ENCODE results near the gene NUBPL.
A peak's percentile ranks its signal among the peaks of the same experiment; 100 is the strongest.
"Not testable (repeated sequence)": the region's sequence is repeated elsewhere in the genome, so short reads cannot be mapped to it uniquely, and the experiment has no call there.

NUBPL gene

GRCh38 chr14:31819281-31819680 lies 258.1 kb downstream of the NUBPL start:
- no peak for DNase-seq

- no peak for DNase-seq
Measured at GRCh38 chr14:31825459-31825858, 264.3 kb downstream of the NUBPL start.

- DNase-seq = no peak
Measured at GRCh38 chr14:31827325-31827724, 266.1 kb downstream of the NUBPL start.

GRCh38 chr14:31828946-31829868 lies 268.0 kb downstream of the NUBPL start:
- DNase-seq = no peak

- DNase-seq = peak in 1 of 2 experiments; percentile 14
Measured at GRCh38 chr14:31834616-31835015, 273.4 kb downstream of the NUBPL start.

GRCh38 chr14:31835049-31835448 lies 273.8 kb downstream of the NUBPL start:
- DNase-seq = no peak

- DNase-seq = no peak
Measured at GRCh38 chr14:31837031-31837430, 275.8 kb downstream of the NUBPL start.

GRCh38 chr14:31842899-31843298 lies 281.7 kb downstream of the NUBPL start:
- no peak for DNase-seq

- no peak for DNase-seq
Measured at GRCh38 chr14:31843361-31844091, 282.3 kb downstream of the NUBPL start.

GRCh38 chr14:31854508-31855075 lies 293.4 kb downstream of the NUBPL start:
- DNase-seq = no peak

GRCh38 chr14:31855262-31855661 lies 294.1 kb downstream of the NUBPL start:
- no peak for DNase-seq

- DNase-seq = not testable (repeated sequence)
Measured at GRCh38 chr14:31856003-31856402, 294.8 kb downstream of the NUBPL start.

- DNase-seq = no peak
Measured at GRCh38 chr14:31858868-31859267, 297.7 kb downstream of the NUBPL start.

- DNase-seq = no peak
Measured at GRCh38 chr14:31864937-31865855, 304.0 kb downstream of the NUBPL start.

GRCh38 chr14:31867570-31867969 lies 306.4 kb downstream of the NUBPL start:
- no peak for DNase-seq

- not testable (repeated sequence) for DNase-seq
Measured at GRCh38 chr14:31868096-31868495, 306.9 kb downstream of the NUBPL start.

GRCh38 chr14:31876741-31877140 lies 315.5 kb downstream of the NUBPL start:
- no peak for DNase-seq

- DNase-seq = no peak
Measured at GRCh38 chr14:31877255-31877798, 316.1 kb downstream of the NUBPL start.

GRCh38 chr14:31879661-31880348 lies 318.6 kb downstream of the NUBPL start:
- no peak for DNase-seq

- no peak for DNase-seq
Measured at GRCh38 chr14:31880935-31881334, 319.7 kb downstream of the NUBPL start.

- no peak for DNase-seq
Measured at GRCh38 chr14:31881531-31882310, 320.5 kb downstream of the NUBPL start.

Data from NCI-H446 (cell line).